Stimulated activated CD4-positive, alpha-beta T cell treated with anti-CD3 and anti-CD28 coated beads, Interleukin-1b, Interleukin-23, amount 100 ng/mL, for 24 hours (primary cell): Measurements from ENCODE around the gene PRPSAP2.
"Not testable (repeated sequence)": the region's sequence is repeated elsewhere in the genome, so short reads cannot be mapped to it uniquely, and the experiment has no call there.

Source experiments
- DNase-seq, 4 experiments: peaks; one replicate each; pipeline ENCODE4 v3.0.0-alpha.2; 2020; ENCODE audit warnings: low read depth in 4 of 4, low spot score in 1 of 4

The PRPSAP2 gene

GRCh38 chr17:18937981-18938691, 80.2 kb downstream of the PRPSAP2 start:
- DNase-seq, result no peak

- no peak for DNase-seq
Measured at GRCh38 chr17:18938692-18939023, 80.7 kb downstream of the PRPSAP2 start.

- no peak for DNase-seq
Measured at GRCh38 chr17:18944646-18945045, 86.7 kb downstream of the PRPSAP2 start.

- DNase-seq, result no peak
Measured at GRCh38 chr17:18946536-18946935, 88.6 kb downstream of the PRPSAP2 start.

- no peak for DNase-seq
Measured at GRCh38 chr17:18947866-18948265, 89.9 kb downstream of the PRPSAP2 start.

GRCh38 chr17:18948476-18949006, 90.6 kb downstream of the PRPSAP2 start:
- DNase-seq, result no peak

GRCh38 chr17:18949566-18949965, 91.6 kb downstream of the PRPSAP2 start:
- no peak for DNase-seq

GRCh38 chr17:18950346-18950745, 92.4 kb downstream of the PRPSAP2 start:
- DNase-seq, result no peak

- no peak for DNase-seq
Measured at GRCh38 chr17:18950944-18951905, 93.3 kb downstream of the PRPSAP2 start.

- no peak for DNase-seq
Measured at GRCh38 chr17:18951941-18952842, 94.3 kb downstream of the PRPSAP2 start, which contains the start of gene SLC5A10. Gene SLC5A10 (plus strand): TSS chr17:18952165. CDS start chr17:18952206, 41 bp downstream.

GRCh38 chr17:18953231-18953728, 95.3 kb downstream of the PRPSAP2 start:
- no peak for DNase-seq

GRCh38 chr17:18954321-18954720, 96.4 kb downstream of the PRPSAP2 start:
- no peak for DNase-seq

GRCh38 chr17:18955009-18955408, 97.1 kb downstream of the PRPSAP2 start:
- no peak for DNase-seq

- DNase-seq, result not testable (repeated sequence)
Measured at GRCh38 chr17:18956021-18956420, 98.1 kb downstream of the PRPSAP2 start.

- DNase-seq, result no peak
Measured at GRCh38 chr17:18956581-18956980, 98.7 kb downstream of the PRPSAP2 start.

GRCh38 chr17:18957831-18958230, 99.9 kb downstream of the PRPSAP2 start:
- DNase-seq, result no peak

GRCh38 chr17:18958611-18959010, 100.7 kb downstream of the PRPSAP2 start:
- no peak for DNase-seq

- DNase-seq, result no peak
Measured at GRCh38 chr17:18959071-18959844, 101.3 kb downstream of the PRPSAP2 start.

- DNase-seq, result no peak
Measured at GRCh38 chr17:18959845-18960240, 101.9 kb downstream of the PRPSAP2 start.

GRCh38 chr17:18960241-18960665, 102.3 kb downstream of the PRPSAP2 start:
- no peak for DNase-seq
